ENCODE measurements around the gene SOCS6. TPM values are rescaled to one million over a fixed set of nuclear protein-coding genes. Genes with fewer than 3 reads are reported as not detected.
A peak's percentile ranks its signal among the peaks of the same experiment; 100 is the strongest.

The SOCS6 gene
- total RNA-seq, 1 experiment from 2014 or later = 23.2 TPM

DNA sequence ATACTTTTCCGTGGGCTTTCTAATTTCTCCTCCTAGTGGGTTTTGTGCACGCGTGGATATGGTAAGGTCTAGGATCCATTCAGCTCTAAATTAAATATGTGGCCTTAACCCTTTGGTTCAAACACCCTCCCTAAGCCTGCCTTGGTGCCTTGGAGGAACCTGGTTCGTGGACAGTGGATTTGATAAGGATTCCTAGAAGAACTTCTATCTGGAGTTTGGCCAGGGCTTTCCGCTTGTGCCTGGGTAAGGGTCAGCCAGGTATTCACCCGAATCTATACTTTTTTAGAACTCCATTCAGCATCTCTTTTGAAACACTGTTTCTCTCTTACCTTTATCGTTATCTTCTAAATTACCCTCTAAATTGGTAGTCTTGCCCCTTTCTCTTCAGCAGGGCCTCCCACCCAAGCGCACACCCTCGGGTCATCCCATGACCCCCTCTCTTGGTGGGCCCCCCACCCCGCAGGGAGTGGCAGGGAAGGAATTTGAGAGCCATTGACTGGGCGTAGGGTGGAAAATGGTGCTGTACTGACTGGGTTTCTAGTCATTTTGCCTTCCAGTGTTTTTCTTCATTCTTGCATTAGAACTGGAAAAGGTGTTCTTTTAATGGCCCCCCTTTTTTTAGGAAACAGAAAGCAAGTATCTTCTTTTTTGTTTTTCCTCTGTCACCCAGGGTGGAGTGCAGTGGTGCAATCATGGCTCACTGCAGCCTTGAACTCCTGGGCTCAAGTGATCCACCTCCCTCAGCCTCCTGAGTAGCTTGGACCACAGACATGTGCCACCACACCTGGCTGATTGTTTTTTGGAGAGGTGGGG, 1.8 kb downstream of the SOCS6 start:
- BruUV-seq (replicated peaks) = no TSS peak
- H3K4me1 ChIP-seq = peaks cover 5% of the 10 kb centered on the region; the same call in 1 of the 2 replicates

DNA sequence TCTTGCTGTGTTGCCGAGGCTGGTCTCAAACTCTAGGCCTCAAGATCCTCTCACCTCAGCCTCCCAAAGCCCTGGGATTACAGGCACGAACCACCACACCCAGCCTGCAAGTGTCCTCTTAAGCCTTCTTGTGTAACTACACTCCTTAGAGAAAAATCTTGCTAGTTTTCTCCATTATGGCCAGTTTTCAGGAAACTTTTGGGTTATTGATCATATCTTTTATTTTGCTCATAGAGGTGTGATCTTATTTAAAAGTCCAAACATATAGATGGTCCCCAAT, 2.4 kb downstream of the SOCS6 start:
- Mint-ChIP-seq H3K36me3 (ENCODE audit: insufficient read depth, unreplicated experiment) (no peaks in the 10 kb centered on the region), H3K4me1 (ENCODE audit: low read depth, unreplicated experiment) (peaks cover 12% of the 10 kb centered on the region), H3K27me3 (ENCODE audit: insufficient read depth, unreplicated experiment) (no peaks in the 10 kb centered on the region), H3K9me3 (ENCODE audit: unreplicated experiment) (no peaks in the 10 kb centered on the region), H3K27ac (ENCODE audit: unreplicated experiment) (no peak overlapping the region), H3K4me3 (ENCODE audit: unreplicated experiment) (peak overlapping the region; percentile 70)
- H3K4me3 ChIP-seq (ENCODE audit: low read depth, low read length) = no peak overlapping the region
- no peak for DNase-seq
- ChIA-PET POLR2A (no interaction called here), CTCF (interaction anchor here (1.1 kb wide), 1 partner anchor 142 kb away, joined by 3 read pairs; no protein-coding TSS in a partner anchor)
- peaks cover 5% of the 10 kb centered on the region; the same call in 1 of the 2 replicates for H3K4me1 ChIP-seq
- TF ChIP-seq, protein P1, sequence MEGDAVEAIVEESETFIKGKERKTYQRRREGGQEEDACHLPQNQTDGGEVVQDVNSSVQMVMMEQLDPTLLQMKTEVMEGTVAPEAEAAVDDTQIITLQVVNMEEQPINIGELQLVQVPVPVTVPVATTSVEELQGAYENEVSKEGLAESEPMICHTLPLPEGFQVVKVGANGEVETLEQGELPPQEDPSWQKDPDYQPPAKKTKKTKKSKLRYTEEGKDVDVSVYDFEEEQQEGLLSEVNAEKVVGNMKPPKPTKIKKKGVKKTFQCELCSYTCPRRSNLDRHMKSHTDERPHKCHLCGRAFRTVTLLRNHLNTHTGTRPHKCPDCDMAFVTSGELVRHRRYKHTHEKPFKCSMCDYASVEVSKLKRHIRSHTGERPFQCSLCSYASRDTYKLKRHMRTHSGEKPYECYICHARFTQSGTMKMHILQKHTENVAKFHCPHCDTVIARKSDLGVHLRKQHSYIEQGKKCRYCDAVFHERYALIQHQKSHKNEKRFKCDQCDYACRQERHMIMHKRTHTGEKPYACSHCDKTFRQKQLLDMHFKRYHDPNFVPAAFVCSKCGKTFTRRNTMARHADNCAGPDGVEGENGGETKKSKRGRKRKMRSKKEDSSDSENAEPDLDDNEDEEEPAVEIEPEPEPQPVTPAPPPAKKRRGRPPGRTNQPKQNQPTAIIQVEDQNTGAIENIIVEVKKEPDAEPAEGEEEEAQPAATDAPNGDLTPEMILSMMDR (IDR thresholded peaks at IDR 0.05; ENCODE audit: insufficient read depth in 1 of 2, low read depth in 1 of 2, low read length in 1 of 2, severe bottlenecking in 1 of 2, unreplicated experiment in 1 of 2) = no peak
- H3K36me3 ChIP-seq (ENCODE audit: control insufficient read depth, insufficient read depth, low read length) = no peaks in the 10 kb centered on the region
- H3K9me3 ChIP-seq = no peaks in the 10 kb centered on the region
- H3K27me3 ChIP-seq (replicated peaks; ENCODE audit: control insufficient read depth, insufficient read depth, low read length) = no peaks in the 10 kb centered on the region
- intact Hi-C loops (cut with micrococcal nuclease; ENCODE audit: unreplicated experiment) = loop anchor here (5.0 kb wide), 2 partner anchors 86 to 141 kb away; no protein-coding TSS in a partner anchor
- no TSS peak for BruUV-seq (replicated peaks)

More for the DNA sequence above, 1.8 kb downstream of the SOCS6 start:
- H3K4me3 ChIP-seq (ENCODE audit: low read depth, low read length) = peak overlapping the region; percentile 57
- TF ChIP-seq, protein P1 (IDR thresholded peaks at IDR 0.05; ENCODE audit: insufficient read depth in 1 of 2, low read depth in 1 of 2, low read length in 1 of 2, severe bottlenecking in 1 of 2, unreplicated experiment in 1 of 2) = no peak
- H3K36me3 Mint-ChIP-seq (ENCODE audit: insufficient read depth, unreplicated experiment) = no peaks in the 10 kb centered on the region
- H3K27me3 Mint-ChIP-seq (ENCODE audit: insufficient read depth, unreplicated experiment) = no peaks in the 10 kb centered on the region
- H3K27ac Mint-ChIP-seq (ENCODE audit: unreplicated experiment) = no peak overlapping the region
- intact Hi-C loops (cut with micrococcal nuclease; ENCODE audit: unreplicated experiment) = loop anchor here (5.0 kb wide), 2 partner anchors 87 to 142 kb away; no protein-coding TSS in a partner anchor
- peak overlapping the region; percentile 70 for H3K4me3 Mint-ChIP-seq (ENCODE audit: unreplicated experiment)
- no peaks in the 10 kb centered on the region for H3K9me3 ChIP-seq
- no peaks in the 10 kb centered on the region for H3K9me3 Mint-ChIP-seq (ENCODE audit: unreplicated experiment)
- CTCF ChIA-PET = interaction anchor here (1.1 kb wide), 1 partner anchor 143 kb away, joined by 3 read pairs; no protein-coding TSS in a partner anchor
- H3K4me1 Mint-ChIP-seq (ENCODE audit: low read depth, unreplicated experiment) = peaks cover 12% of the 10 kb centered on the region
- H3K27me3 ChIP-seq (replicated peaks; ENCODE audit: control insufficient read depth, insufficient read depth, low read length) = no peaks in the 10 kb centered on the region
- no peak for DNase-seq
- POLR2A ChIA-PET = no interaction called here
- no peaks in the 10 kb centered on the region for H3K36me3 ChIP-seq (ENCODE audit: control insufficient read depth, insufficient read depth, low read length)

DNA sequence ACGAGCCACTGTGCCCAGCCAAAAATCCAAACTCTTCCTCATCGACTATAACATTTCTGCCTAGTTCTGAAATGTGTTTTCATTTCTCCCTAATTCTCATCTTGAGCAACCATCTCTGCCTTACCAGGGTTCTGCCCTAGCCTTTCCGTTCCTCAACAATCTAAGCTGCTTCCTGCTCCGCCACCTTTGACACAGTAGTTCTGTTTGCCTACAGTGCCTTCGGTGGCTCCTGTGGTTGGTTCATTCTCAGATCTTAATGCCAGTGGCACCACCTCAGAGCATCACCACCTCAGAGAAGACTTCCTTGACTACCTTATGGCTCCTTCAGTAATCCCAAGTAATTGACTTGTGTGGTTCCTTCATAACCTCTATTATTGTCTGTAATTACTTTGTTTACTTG, 3.8 kb downstream of the SOCS6 start:
- CTCF ChIA-PET = no interaction called here
- H3K4me1 Mint-ChIP-seq (ENCODE audit: low read depth, unreplicated experiment) = peaks cover 19% of the 10 kb centered on the region
- no peak for DNase-seq

More for the DNA sequence above, 3.8 kb downstream of the SOCS6 start:
- intact Hi-C loops (cut with micrococcal nuclease; ENCODE audit: unreplicated experiment) = loop anchor here (5.0 kb wide), 2 partner anchors 85 to 140 kb away; no protein-coding TSS in a partner anchor
- no peak overlapping the region for H3K4me3 Mint-ChIP-seq (ENCODE audit: unreplicated experiment)
- Histone ChIP-seq H3K9me3 (no peaks in the 10 kb centered on the region), H3K4me1 (peaks cover 5% of the 10 kb centered on the region; the same call in 1 of the 2 replicates), H3K27me3 (replicated peaks; ENCODE audit: control insufficient read depth, insufficient read depth, low read length) (no peaks in the 10 kb centered on the region), H3K36me3 (ENCODE audit: control insufficient read depth, insufficient read depth, low read length) (no peaks in the 10 kb centered on the region), H3K4me3 (ENCODE audit: low read depth, low read length) (no peak overlapping the region)
- no peaks in the 10 kb centered on the region for H3K36me3 Mint-ChIP-seq (ENCODE audit: insufficient read depth, unreplicated experiment)
- BruUV-seq (replicated peaks) = no TSS peak
- H3K27ac Mint-ChIP-seq (ENCODE audit: unreplicated experiment) = no peak overlapping the region
- TF ChIP-seq, protein P1 (IDR thresholded peaks at IDR 0.05; ENCODE audit: insufficient read depth in 1 of 2, low read depth in 1 of 2, low read length in 1 of 2, severe bottlenecking in 1 of 2, unreplicated experiment in 1 of 2) = no peak
- H3K27me3 Mint-ChIP-seq (ENCODE audit: insufficient read depth, unreplicated experiment) = no peaks in the 10 kb centered on the region
- H3K9me3 Mint-ChIP-seq (ENCODE audit: unreplicated experiment) = no peaks in the 10 kb centered on the region
- POLR2A ChIA-PET = no interaction called here
